Activated CD8-positive, alpha-beta T cell treated with anti-CD3 and anti-CD28 coated beads, Interleukin-2, amount 10 ng/mL, durations not matched to agents 7 days and 5 days (primary cell): Measurements from ENCODE around the gene TJP1. TPM values are rescaled to one million over a fixed set of nuclear protein-coding genes. Genes with fewer than 3 reads are reported as not detected.
"Not testable (repeated sequence)": the region's sequence is repeated elsewhere in the genome, so short reads cannot be mapped to it uniquely, and the experiment has no call there.

ENCODE experiments used
- ATAC-seq: fragments of 150-1000 bp; cut with Tn5 transposase; one replicate; pipeline ENCODE4 v1.10.0; 2021; ENCODE audit warnings: moderate library complexity
- CTCF ChIA-PET: fragments of 350-600 bp; sonication (Branson Sonifier 250); formaldehyde crosslinking; loops from one replicate; lab custom pipeline; 2021; ENCODE audit warnings: antibody characterized with exemption; lab: Charles Lee
- POLR2A ChIA-PET: fragments of 350-600 bp; sonication (Branson Sonifier 250); formaldehyde crosslinking; loops from one replicate; lab custom pipeline; 2021; ENCODE audit warnings: antibody characterized with exemption; lab: Charles Lee
- DNase-seq: peaks from one replicate; pipeline ENCODE4 v3.0.0-alpha.2; 2020
- H3K27ac Mint-ChIP-seq: one replicate; pipeline ENCODE4 v1.8.0; 2021; ENCODE audit warnings: mild to moderate bottlenecking, mixed read lengths
- H3K27me3 Mint-ChIP-seq: one replicate; pipeline ENCODE4 v1.8.0; 2021; ENCODE audit warnings: low read depth, mixed read lengths
- H3K36me3 Mint-ChIP-seq: one replicate; pipeline ENCODE4 v1.8.0; 2021; ENCODE audit warnings: low read depth, mixed read lengths
- H3K4me1 Mint-ChIP-seq: one replicate; pipeline ENCODE4 v1.8.0; 2021; ENCODE audit warnings: low read depth, mixed read lengths
- H3K4me3 Mint-ChIP-seq: one replicate; pipeline ENCODE4 v1.8.0; 2021; ENCODE audit warnings: mild to moderate bottlenecking, mixed read lengths
- H3K9me3 Mint-ChIP-seq: one replicate; pipeline ENCODE4 v1.8.0; 2022; ENCODE audit warnings: mixed read lengths; ENCODE audit not compliant: insufficient read depth
- total RNA-seq, 2 experiments: library from RNA; stranded (reverse); gene quantifications; one replicate each; pipeline ENCODE4 v1.2.3, GENCODE V29; 2021

Gene TJP1
- total RNA-seq, 2 experiments from 2014 or later, result not detected

- Mint-ChIP-seq H3K27me3 (peaks cover 12% of the 10 kb centered on the region), H3K9me3 (no peaks in the 10 kb centered on the region), H3K4me1 (no peaks in the 10 kb centered on the region), H3K36me3 (no peaks in the 10 kb centered on the region), H3K4me3 (no peak overlapping the region), H3K27ac (no peak overlapping the region)
- no peak for DNase-seq
- ATAC-seq, result no peak
- ChIA-PET CTCF (no interaction called here), POLR2A (no interaction called here)
Measured at GRCh38 chr15:29672923-29673809, 149.1 kb downstream of the TJP1 start.

GRCh38 chr15:29672446-29672845 lies 149.8 kb downstream of the TJP1 start:
- POLR2A ChIA-PET, result no interaction called here
- Mint-ChIP-seq H3K27me3 (peaks cover 10% of the 10 kb centered on the region), H3K4me1 (no peaks in the 10 kb centered on the region), H3K27ac (no peak overlapping the region), H3K9me3 (no peaks in the 10 kb centered on the region), H3K4me3 (no peak overlapping the region), H3K36me3 (no peaks in the 10 kb centered on the region)
- ATAC-seq (no peak), DNase-seq (no peak)
- CTCF ChIA-PET, result no interaction called here

- H3K36me3 Mint-ChIP-seq, H3K9me3 Mint-ChIP-seq, H3K27me3 Mint-ChIP-seq, CTCF ChIA-PET, H3K4me3 Mint-ChIP-seq, DNase-seq, ATAC-seq, H3K27ac Mint-ChIP-seq, POLR2A ChIA-PET, H3K4me1 Mint-ChIP-seq: not testable (repeated sequence)
Measured at GRCh38 chr15:29672046-29672445, 150.2 kb downstream of the TJP1 start.

- H3K9me3 Mint-ChIP-seq, result no peaks in the 10 kb centered on the region
Measured at GRCh38 chr15:29670998-29671981, 151.0 kb downstream of the TJP1 start.

GRCh38 chr15:29670266-29670665 lies 152.0 kb downstream of the TJP1 start:
- Mint-ChIP-seq H3K4me1 (no peaks in the 10 kb centered on the region), H3K9me3 (no peaks in the 10 kb centered on the region), H3K4me3 (no peak overlapping the region), H3K27me3 (peaks cover 5% of the 10 kb centered on the region), H3K36me3 (no peaks in the 10 kb centered on the region), H3K27ac (no peak overlapping the region)
- ATAC-seq (no peak), DNase-seq (no peak)
- ChIA-PET POLR2A (no interaction called here), CTCF (no interaction called here)

More at GRCh38 chr15:29670998-29671981, 151.0 kb downstream of the TJP1 start:
- CTCF ChIA-PET, result no interaction called here
- DNase-seq, result no peak
- Mint-ChIP-seq H3K27ac (no peak overlapping the region), H3K36me3 (no peaks in the 10 kb centered on the region), H3K4me1 (no peaks in the 10 kb centered on the region), H3K27me3 (peaks cover 9% of the 10 kb centered on the region), H3K4me3 (no peak overlapping the region)
- POLR2A ChIA-PET, result no interaction called here
- no peak for ATAC-seq

- CTCF ChIA-PET, result no interaction called here
- peaks cover 5% of the 10 kb centered on the region for H3K27me3 Mint-ChIP-seq
- no peaks in the 10 kb centered on the region for H3K36me3 Mint-ChIP-seq
- no peak overlapping the region for H3K4me3 Mint-ChIP-seq
- H3K4me1 Mint-ChIP-seq, result no peaks in the 10 kb centered on the region
- POLR2A ChIA-PET, result no interaction called here
- no peak for ATAC-seq
- H3K27ac Mint-ChIP-seq, result no peak overlapping the region
- DNase-seq, result no peak
- H3K9me3 Mint-ChIP-seq, result no peaks in the 10 kb centered on the region
Measured at GRCh38 chr15:29669823-29670222, 152.4 kb downstream of the TJP1 start.

- Mint-ChIP-seq H3K27ac (no peak overlapping the region), H3K36me3 (no peaks in the 10 kb centered on the region), H3K9me3 (no peaks in the 10 kb centered on the region), H3K4me1 (no peaks in the 10 kb centered on the region), H3K27me3 (no peaks in the 10 kb centered on the region), H3K4me3 (no peak overlapping the region)
- ATAC-seq, result no peak
- ChIA-PET POLR2A (no interaction called here), CTCF (interaction anchor here (0.6 to 1.0 kb wide), 2 partner anchors 10 to 258 kb away, joined by 3 read pairs; no protein-coding TSS in a partner anchor)
- peak; percentile 51 for DNase-seq
Measured at GRCh38 chr15:29668120-29668602, 154.1 kb downstream of the TJP1 start.

GRCh38 chr15:29666241-29666640 lies 156.0 kb downstream of the TJP1 start:
- CTCF ChIA-PET, result no interaction called here
- no peaks in the 10 kb centered on the region for H3K4me1 Mint-ChIP-seq
- H3K4me3 Mint-ChIP-seq, result no peak overlapping the region
- H3K9me3 Mint-ChIP-seq, result no peaks in the 10 kb centered on the region
- no peak overlapping the region for H3K27ac Mint-ChIP-seq
- no peaks in the 10 kb centered on the region for H3K27me3 Mint-ChIP-seq
- POLR2A ChIA-PET, result no interaction called here
- DNase-seq (no peak), ATAC-seq (no peak)
- H3K36me3 Mint-ChIP-seq, result no peaks in the 10 kb centered on the region

GRCh38 chr15:29665444-29666003 lies 156.7 kb downstream of the TJP1 start:
- H3K27ac Mint-ChIP-seq, result no peak overlapping the region
- ATAC-seq (no peak), DNase-seq (no peak)
- ChIA-PET CTCF (no interaction called here), POLR2A (no interaction called here)
- no peak overlapping the region for H3K4me3 Mint-ChIP-seq
- H3K4me1 Mint-ChIP-seq, result no peaks in the 10 kb centered on the region
- H3K9me3 Mint-ChIP-seq, result no peaks in the 10 kb centered on the region
- H3K36me3 Mint-ChIP-seq, result no peaks in the 10 kb centered on the region
- no peaks in the 10 kb centered on the region for H3K27me3 Mint-ChIP-seq

- H3K36me3 Mint-ChIP-seq, result no peaks in the 10 kb centered on the region
- CTCF ChIA-PET, result no interaction called here
- DNase-seq, result no peak
- H3K9me3 Mint-ChIP-seq, result no peaks in the 10 kb centered on the region
- POLR2A ChIA-PET, result no interaction called here
- no peak overlapping the region for H3K4me3 Mint-ChIP-seq
- no peaks in the 10 kb centered on the region for H3K27me3 Mint-ChIP-seq
- no peak overlapping the region for H3K27ac Mint-ChIP-seq
- H3K4me1 Mint-ChIP-seq, result no peaks in the 10 kb centered on the region
- ATAC-seq, result no peak
Measured at GRCh38 chr15:29664406-29664805, 157.9 kb downstream of the TJP1 start.

- not testable (repeated sequence) for DNase-seq, H3K27ac Mint-ChIP-seq
Measured at GRCh38 chr15:29657476-29657817, 164.8 kb downstream of the TJP1 start.

More at GRCh38 chr15:29657476-29657817, 164.8 kb downstream of the TJP1 start:
- CTCF ChIA-PET, H3K4me3 Mint-ChIP-seq, ATAC-seq, H3K4me1 Mint-ChIP-seq, H3K36me3 Mint-ChIP-seq, POLR2A ChIA-PET, H3K27me3 Mint-ChIP-seq, H3K9me3 Mint-ChIP-seq: not testable (repeated sequence)
